HG02884 (cell line): Measurements from ENCODE around the gene PCDHGA12.

ENCODE experiments used
- ATAC-seq: cut with Tn5 transposase; IDR thresholded peaks from one replicate; pipeline ENCODE4 v1.9.1; 2021; ENCODE audit warnings: mild to moderate bottlenecking, moderate library complexity; ENCODE audit not compliant: unreplicated experiment

Gene PCDHGA12

GRCh38 chr5:141439411-141440141 lies 9.3 kb downstream of the PCDHGA12 start:
- no peak for ATAC-seq

GRCh38 chr5:141440341-141440740 lies 10.0 kb downstream of the PCDHGA12 start:
- no peak for ATAC-seq

DNA sequence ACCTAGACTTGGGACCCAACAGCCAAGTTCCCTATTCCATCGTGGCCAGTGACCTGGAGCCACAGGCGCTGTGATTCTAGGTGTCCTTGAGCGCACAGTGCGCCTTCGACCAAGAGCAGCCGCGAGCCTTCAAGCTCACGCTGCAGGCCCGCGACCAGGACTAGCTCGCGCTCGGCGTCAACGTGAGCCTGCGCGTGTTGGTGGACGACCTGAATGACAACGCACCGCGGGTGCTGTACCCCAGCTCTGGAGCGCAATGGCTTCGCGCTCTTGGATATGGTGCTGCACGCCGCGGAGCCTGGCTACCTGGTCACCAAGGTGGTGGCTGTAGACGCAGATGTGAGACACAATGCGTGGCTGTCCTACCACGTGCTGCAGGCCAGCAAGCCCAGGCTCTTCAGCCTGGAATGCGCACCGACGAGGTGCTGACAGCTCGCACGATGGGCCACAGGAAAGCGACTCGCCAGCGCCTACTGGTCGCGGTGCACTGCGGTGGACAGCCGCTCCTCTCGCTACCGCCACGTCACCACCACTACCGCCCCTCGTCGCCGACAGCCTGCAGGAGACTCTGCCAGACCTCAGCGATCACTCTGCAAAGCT lies 11.4 kb downstream of the PCDHGA12 start:
- ATAC-seq: no peak

DNA sequence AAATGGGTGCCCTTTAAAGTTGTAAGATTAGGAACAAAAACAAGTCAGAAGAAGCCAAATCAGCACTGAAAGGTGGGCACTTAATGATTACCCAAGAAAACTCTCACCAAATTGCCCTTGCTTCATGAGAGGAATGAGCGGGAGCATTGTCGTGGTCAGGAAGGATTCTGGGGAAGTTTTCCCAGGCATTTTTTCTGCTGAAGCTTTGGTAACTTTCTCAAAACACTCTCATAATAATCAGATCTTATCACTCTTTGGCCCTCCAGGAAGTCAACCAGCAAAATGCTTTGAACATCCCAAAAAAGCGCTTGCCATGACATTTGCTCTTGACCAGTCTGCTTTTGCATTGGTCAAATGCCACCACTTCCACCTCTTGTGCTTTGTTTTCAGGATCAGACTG lies 35.0 kb downstream of the PCDHGA12 start:
- ATAC-seq: no peak

DNA sequence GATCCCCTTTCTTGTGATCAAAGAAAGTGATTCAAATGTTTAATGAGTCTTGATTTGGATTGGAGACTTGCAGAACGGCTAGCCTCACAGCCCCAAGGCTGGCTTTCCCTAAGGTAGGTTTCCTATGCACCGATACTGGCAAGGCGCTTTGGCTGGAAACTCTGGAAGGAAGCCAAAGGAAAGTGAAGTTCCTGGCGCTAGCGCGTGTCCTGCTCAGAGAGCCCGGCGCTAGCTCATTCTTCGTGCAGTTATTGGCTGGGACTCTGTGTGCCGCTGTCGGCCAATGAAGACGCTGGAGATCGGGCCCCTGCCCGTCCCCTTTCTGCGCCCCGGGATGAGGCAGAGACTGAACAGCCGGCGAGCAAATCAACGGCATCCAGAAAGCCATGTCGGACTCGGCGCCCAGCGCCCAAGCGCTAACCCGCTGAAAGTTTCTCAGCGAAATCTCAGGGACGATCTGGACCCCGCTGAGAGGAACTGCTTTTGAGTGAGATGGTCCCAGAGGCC lies 45.4 kb downstream of the PCDHGA12 start, which contains the start of gene PCDHGC3:
TSS of gene PCDHGC3 (plus strand) at position 342 of the 507 bp plus-strand sequence. CDS start at position 493, 151 bp downstream.
- peak; percentile 96 for ATAC-seq

DNA sequence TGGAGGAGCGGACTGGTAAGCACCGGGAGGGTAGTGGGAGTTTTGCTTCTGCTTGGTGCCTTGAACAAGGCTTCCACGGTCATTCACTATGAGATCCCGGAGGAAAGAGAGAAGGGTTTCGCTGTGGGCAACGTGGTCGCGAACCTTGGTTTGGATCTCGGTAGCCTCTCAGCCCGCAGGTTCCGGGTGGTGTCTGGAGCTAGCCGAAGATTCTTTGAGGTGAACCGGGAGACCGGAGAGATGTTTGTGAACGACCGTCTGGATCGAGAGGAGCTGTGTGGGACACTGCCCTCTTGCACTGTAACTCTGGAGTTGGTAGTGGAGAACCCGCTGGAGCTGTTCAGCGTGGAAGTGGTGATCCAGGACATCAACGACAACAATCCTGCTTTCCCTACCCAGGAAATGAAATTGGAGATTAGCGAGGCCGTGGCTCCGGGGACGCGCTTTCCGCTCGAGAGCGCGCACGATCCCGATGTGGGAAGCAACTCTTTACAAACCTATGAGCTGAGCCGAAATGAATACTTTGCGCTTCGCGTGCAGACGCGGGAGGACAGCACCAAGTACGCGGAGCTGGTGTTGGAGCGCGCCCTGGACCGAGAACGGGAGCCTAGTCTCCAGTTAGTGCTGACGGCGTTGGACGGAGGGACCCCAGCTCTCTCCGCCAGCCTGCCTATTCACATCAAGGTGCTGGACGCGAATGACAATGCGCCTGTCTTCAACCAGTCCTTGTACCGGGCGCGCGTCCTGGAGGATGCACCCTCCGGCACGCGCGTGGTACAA lies 46.0 kb downstream of the PCDHGA12 start:
- peak; percentile 18 for ATAC-seq

GRCh38 chr5:141477044-141477575 lies 46.8 kb downstream of the PCDHGA12 start:
- no peak for ATAC-seq

DNA sequence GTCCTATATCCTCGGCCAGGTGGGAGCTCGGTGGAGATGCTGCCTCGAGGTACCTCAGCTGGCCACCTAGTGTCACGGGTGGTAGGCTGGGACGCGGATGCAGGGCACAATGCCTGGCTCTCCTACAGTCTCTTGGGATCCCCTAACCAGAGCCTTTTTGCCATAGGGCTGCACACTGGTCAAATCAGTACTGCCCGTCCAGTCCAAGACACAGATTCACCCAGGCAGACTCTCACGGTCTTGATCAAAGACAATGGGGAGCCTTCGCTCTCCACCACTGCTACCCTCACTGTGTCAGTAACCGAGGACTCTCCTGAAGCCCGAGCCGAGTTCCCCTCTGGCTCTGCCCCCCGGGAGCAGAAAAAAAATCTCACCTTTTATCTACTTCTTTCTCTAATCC lies 47.5 kb downstream of the PCDHGA12 start:
- ATAC-seq: no peak

DNA sequence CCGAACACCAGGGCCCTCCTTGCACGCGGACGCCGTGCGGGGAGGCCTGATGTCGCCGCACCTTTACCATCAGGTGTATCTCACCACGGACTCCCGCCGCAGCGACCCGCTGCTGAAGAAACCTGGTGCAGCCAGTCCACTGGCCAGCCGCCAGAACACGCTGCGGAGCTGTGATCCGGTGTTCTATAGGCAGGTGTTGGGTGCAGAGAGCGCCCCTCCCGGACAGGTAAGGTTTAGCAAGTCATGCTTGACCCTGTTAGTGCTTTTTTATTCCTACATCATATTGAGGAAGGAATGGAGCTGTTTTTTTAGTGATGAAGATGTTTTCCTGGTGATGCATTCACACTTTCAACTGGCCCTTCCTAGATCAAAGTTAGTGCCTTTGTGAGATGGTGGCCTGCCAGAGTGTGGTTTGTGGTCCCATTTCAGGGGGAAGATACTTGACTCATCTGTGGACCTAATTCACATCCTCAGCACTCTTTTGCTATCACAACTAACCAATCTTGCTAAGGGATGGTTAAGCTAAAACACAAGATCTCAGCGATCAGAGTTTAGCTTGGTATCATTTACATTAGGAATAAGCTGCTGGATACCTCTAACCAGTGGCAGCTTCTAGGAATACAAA lies 48.1 kb downstream of the PCDHGA12 start:
- no peak for ATAC-seq

DNA sequence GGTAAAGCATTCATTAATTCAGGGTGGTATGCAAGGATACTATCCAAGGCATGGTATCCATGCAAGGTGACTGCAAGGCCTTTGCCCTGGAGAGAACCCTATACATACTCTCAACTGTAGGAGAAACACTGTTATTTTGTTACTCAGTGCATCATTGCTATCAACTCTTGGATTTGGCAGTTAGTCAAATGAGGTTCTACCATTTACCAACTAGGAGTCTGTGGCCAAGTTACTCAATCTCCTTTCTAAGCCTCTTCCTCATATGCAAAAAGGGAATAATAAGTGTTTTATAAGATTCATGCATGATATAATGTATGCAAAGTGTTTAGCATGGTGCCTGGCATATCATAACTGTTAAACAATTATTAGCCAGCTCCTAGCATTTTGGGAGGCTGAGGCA lies 49.5 kb downstream of the PCDHGA12 start:
- ATAC-seq: no peak
